GM12892 (cell line): ENCODE data around the gene MYOG.

Experiments
- POLR2A ChIP-seq: IDR thresholded peaks from 2 replicates; pipeline ENCODE4 v1.6.1; 2011; ENCODE audit warnings: low read depth, low read length, control low read depth
- POLR2AphosphoS5 ChIP-seq: IDR thresholded peaks from 2 replicates; pipeline ENCODE4 v1.6.1; 2011; ENCODE audit warnings: low read depth, low read length, control low read depth
- TAF1 ChIP-seq: IDR thresholded peaks from 2 replicates; pipeline ENCODE4 v1.6.1; 2011; ENCODE audit warnings: low read depth, mild to moderate bottlenecking, control low read depth, low read length, borderline replicate concordance

DNA sequence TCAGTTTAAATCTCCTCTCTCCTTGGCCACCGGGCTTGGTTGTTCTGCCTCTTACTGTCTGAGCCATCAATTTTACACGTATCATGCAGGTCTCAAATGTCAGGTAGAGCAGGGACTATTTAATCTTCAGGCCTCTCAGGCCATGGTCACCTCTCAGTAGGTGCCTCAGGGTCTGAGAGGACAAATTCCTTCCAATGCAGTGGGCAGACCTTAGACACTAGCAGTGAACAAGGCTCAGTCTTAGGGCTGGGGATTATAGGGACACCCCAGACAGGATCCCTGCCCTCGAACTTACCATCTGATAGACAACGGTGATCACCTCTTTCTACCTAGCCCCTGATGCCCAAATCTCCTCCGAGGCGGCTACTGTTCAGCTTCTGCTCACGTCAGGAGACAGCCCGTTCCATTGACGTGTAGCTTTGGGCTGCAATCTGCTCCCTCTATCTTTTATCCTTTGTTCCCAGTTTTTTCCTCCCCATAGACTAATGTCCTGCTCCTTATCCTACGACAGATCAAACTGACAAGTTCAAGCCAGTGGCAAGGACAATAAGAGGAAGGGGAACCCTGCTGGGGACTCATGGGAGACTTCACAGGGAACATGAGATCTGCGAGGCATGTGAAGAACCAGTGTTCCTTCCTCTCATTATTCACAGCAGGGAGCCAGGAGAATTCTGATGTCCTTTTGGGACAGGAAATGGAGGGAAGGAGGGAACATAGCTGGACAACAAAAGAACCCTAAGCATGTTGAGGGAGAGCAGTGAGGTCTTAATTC, 1.4 kb upstream of the MYOG start:
- TF ChIP-seq POLR2AphosphoS5 (no peak), POLR2A (no peak), TAF1 (no peak)
